A673 (cell line): ENCODE results near the gene RNF168. TPM values are rescaled to one million over a fixed set of nuclear protein-coding genes. Genes with fewer than 3 reads are reported as not detected.
A peak's percentile ranks its signal among the peaks of the same experiment; 100 is the strongest.
"Not testable (repeated sequence)": the region's sequence is repeated elsewhere in the genome, so short reads cannot be mapped to it uniquely, and the experiment has no call there.

Experiments
- BruUV-seq: library from RNA; stranded (reverse); fragments of 400-500 nt; replicated peaks from 2 replicates; lab custom pipeline; 2021; lab: Mats Ljungman, UMichigan
- CTCF ChIA-PET: fragments of 300-600 bp; sonication (Branson Sonifier 250); formaldehyde crosslinking; loops from one replicate; lab custom pipeline; 2022; ENCODE audit warnings: antibody characterized with exemption; lab: Charles Lee
- POLR2A ChIA-PET: fragments of 300-600 bp; sonication (Branson Sonifier 250); formaldehyde crosslinking; loops from one replicate; lab custom pipeline; 2022; ENCODE audit warnings: antibody characterized with exemption; ENCODE audit not compliant: low non-redundant PET; lab: Charles Lee
- DNase-seq: peaks from one replicate; pipeline ENCODE4 v3.0.0-alpha.2; 2015; ENCODE audit warnings: low spot score
- H3K27ac ChIP-seq: fragments of 200-600 bp; sonication (generic); 2 replicates; pipeline ENCODE4 v1.5.1; 2016; ENCODE audit warnings: mixed run types, low read depth, mild to moderate bottlenecking, mixed read lengths, antibody characterized with exemption, low read length; ENCODE audit not compliant: poor library complexity, severe bottlenecking
- H3K27me3 ChIP-seq: fragments of 200-600 bp; sonication (generic); replicated peaks from 2 replicates; pipeline ENCODE4 v1.6.1; 2017; ENCODE audit warnings: mixed run types, low read depth, mild to moderate bottlenecking, mixed read lengths, antibody characterized with exemption, low read length; ENCODE audit not compliant: insufficient read depth, poor library complexity
- H3K36me3 ChIP-seq: fragments of 200-600 bp; sonication (generic); 2 replicates; pipeline ENCODE4 v1.6.1; 2016; ENCODE audit warnings: mixed run types, mild to moderate bottlenecking, mixed read lengths, antibody characterized with exemption, low read length; ENCODE audit not compliant: insufficient read depth, poor library complexity, severe bottlenecking
- H3K4me1 ChIP-seq: fragments of 200-600 bp; sonication (generic); 2 replicates; pipeline ENCODE4 v1.6.1; 2017; ENCODE audit warnings: mixed run types, mild to moderate bottlenecking, mixed read lengths, antibody characterized with exemption, low read length; ENCODE audit not compliant: insufficient read depth, poor library complexity, severe bottlenecking
- H3K4me3 ChIP-seq: fragments of 200-600 bp; sonication (generic); 2 replicates; pipeline ENCODE4 v1.5.1; 2016; ENCODE audit warnings: low read depth, mixed run types, mild to moderate bottlenecking, mixed read lengths, low read length; ENCODE audit not compliant: poor library complexity, severe bottlenecking
- H3K9me3 ChIP-seq: fragments of 200-600 bp; sonication (generic); 2 replicates; pipeline ENCODE4 v1.6.1; 2016; ENCODE audit warnings: mixed run types, low read depth, mild to moderate bottlenecking, mixed read lengths, antibody characterized with exemption, low read length; ENCODE audit not compliant: poor library complexity, severe bottlenecking
- CTCF ChIP-seq: fragments of 300-800, 200-600 bp; sonication (generic); conservative IDR thresholded peaks from 2 replicates; pipeline ENCODE4 v1.5.1; 2017; ENCODE audit warnings: low read depth, mild to moderate bottlenecking, antibody characterized with exemption, low read length, moderate library complexity, mixed read lengths
- EZH2 ChIP-seq: fragments of 200-600 bp; sonication (generic); IDR thresholded peaks from 2 replicates; pipeline ENCODE4 v1.6.1; 2017; ENCODE audit warnings: borderline replicate concordance, low read depth, mild to moderate bottlenecking, mixed read lengths, antibody characterized with exemption, low read length; ENCODE audit not compliant: poor library complexity, severe bottlenecking
- intact Hi-C: fragments of 100-400 bp; cut with micrococcal nuclease; formaldehyde crosslinking; loops from one replicate; pipeline ENCODE4 v1.10.0; 2022; ENCODE audit not compliant: unreplicated experiment
- total RNA-seq: library from RNA; stranded (reverse); gene quantifications from 2 replicates; pipeline ENCODE4 v1.2.3, GENCODE V29; 2021

RNF168 gene
- total RNA-seq, 1 experiment from 2014 or later, result 42.9 TPM

GRCh38 chr3:196454935-196455334 is 48.6 kb downstream of the RNF168 start:
- intact Hi-C loops, result no loop called here

GRCh38 chr3:196445391-196445790 is 58.2 kb downstream of the RNF168 start:
- TF ChIP-seq CTCF, result peak; percentile 31
- H3K4me1 ChIP-seq, intact Hi-C loops, CTCF ChIA-PET, POLR2A ChIA-PET, H3K36me3 ChIP-seq, H3K27ac ChIP-seq, BruUV-seq, H3K9me3 ChIP-seq, H3K27me3 ChIP-seq, H3K4me3 ChIP-seq: not testable (repeated sequence)
- peak; percentile 31 for DNase-seq

More at GRCh38 chr3:196454935-196455334, 48.6 kb downstream of the RNF168 start:
- CTCF ChIA-PET, result no interaction called here
- Histone ChIP-seq H3K27ac (no peak overlapping the region), H3K4me3 (no peak overlapping the region), H3K4me1 (no peaks in the 10 kb centered on the region), H3K9me3 (no peaks in the 10 kb centered on the region), H3K27me3 (no peaks in the 10 kb centered on the region), H3K36me3 (no peaks in the 10 kb centered on the region)
- no TSS peak for BruUV-seq
- POLR2A ChIA-PET, result no interaction called here
- TF ChIP-seq CTCF (no peak), EZH2 (no peak)
- DNase-seq, result no peak

GRCh38 chr3:196444500-196444894 is 59.1 kb downstream of the RNF168 start:
- POLR2A ChIA-PET, result no interaction called here
- CTCF ChIA-PET, result no interaction called here
- Histone ChIP-seq H3K9me3 (no peaks in the 10 kb centered on the region), H3K27ac (peak overlapping the region; percentile 75), H3K4me1 (peaks cover 8% of the 10 kb centered on the region), H3K4me3 (no peak overlapping the region), H3K36me3 (no peaks in the 10 kb centered on the region), H3K27me3 (no peaks in the 10 kb centered on the region)
- intact Hi-C loops, result no loop called here
- TF ChIP-seq CTCF (no peak), EZH2 (no peak)
- DNase-seq, result no peak
- BruUV-seq, result no TSS peak
